GM12875 (cell line): ENCODE measurements around the gene THSD8.
"Not testable (repeated sequence)": the region's sequence is repeated elsewhere in the genome, so short reads cannot be mapped to it uniquely, and the experiment has no call there.

Source experiments
- H3K4me3 ChIP-seq: one replicate; pipeline ENCODE4 v1.5.1; 2011; ENCODE audit warnings: low read depth, low read length, control low read depth
- TF ChIP-seq, protein P1 (sequence below): IDR thresholded peaks from 2 replicates; pipeline ENCODE4 v1.5.1; 2011; ENCODE audit warnings: low read depth, mild to moderate bottlenecking, control low read depth, inconsistent platforms, low read length, moderate library complexity, borderline replicate concordance; ENCODE audit not compliant: insufficient read depth

Gene THSD8

DNA sequence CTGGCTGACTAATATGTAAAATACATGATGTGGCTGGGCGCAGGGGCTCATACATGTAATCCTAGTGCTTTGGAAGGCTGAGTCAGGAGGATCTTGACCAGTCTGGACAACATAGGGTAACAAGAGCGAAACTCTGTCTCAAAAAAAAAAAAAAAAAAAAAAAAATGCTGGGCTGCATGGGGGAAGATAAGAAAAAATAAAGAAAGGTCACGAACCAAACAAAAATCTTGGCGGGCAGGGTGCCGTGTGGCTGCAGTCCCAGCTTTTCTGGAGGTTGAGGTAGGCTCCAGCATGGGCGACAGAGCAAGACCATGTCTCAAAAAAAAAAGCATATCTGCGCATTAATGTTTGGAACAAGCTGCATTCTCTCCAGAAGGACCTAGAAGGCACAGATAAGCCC is 13.2 kb downstream of the THSD8 start:
- H3K4me3 ChIP-seq = no peak overlapping the region
- TF ChIP-seq, protein P1, sequence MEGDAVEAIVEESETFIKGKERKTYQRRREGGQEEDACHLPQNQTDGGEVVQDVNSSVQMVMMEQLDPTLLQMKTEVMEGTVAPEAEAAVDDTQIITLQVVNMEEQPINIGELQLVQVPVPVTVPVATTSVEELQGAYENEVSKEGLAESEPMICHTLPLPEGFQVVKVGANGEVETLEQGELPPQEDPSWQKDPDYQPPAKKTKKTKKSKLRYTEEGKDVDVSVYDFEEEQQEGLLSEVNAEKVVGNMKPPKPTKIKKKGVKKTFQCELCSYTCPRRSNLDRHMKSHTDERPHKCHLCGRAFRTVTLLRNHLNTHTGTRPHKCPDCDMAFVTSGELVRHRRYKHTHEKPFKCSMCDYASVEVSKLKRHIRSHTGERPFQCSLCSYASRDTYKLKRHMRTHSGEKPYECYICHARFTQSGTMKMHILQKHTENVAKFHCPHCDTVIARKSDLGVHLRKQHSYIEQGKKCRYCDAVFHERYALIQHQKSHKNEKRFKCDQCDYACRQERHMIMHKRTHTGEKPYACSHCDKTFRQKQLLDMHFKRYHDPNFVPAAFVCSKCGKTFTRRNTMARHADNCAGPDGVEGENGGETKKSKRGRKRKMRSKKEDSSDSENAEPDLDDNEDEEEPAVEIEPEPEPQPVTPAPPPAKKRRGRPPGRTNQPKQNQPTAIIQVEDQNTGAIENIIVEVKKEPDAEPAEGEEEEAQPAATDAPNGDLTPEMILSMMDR = no peak

DNA sequence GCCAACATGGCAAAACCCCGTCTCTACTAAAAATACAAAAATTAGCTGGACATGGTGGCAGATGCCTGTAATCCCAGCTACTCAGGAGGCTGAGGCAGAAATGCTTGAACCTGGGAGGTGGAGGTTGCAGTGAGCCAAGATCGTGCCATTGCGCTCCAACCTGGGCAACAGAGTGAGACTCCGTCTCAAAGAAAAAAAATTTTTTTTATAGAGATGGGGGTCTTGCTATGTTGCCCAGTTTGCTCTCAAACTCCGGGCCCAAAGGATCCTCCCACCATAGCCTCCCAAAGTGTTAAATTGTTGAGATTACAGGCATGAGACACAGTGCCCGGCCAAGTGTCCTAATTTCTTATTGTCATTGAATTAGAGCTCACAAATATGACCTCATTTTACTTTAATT is 15.3 kb downstream of the THSD8 start:
- H3K4me3 ChIP-seq = not testable (repeated sequence)

DNA sequence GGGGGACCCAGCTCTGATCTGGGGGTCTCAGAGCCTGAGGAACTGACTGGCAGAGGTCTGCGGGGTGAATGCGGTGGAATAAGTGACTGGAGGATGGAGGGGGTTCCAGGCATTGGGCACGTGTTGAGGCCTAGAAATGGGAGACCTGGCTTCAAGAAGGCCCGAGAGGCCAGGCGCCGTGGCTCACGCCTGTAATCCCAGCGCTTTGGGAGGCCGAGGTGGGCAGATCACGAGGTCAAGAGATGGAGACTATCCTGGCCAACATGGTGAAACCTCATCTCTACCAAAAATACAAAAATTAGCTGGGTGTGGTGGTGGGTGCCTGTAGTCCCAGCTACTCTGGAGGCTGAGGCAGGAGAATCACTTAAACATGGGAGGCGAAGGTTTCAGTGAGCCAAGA is 15.9 kb downstream of the THSD8 start:
- not testable (repeated sequence) for H3K4me3 ChIP-seq

DNA sequence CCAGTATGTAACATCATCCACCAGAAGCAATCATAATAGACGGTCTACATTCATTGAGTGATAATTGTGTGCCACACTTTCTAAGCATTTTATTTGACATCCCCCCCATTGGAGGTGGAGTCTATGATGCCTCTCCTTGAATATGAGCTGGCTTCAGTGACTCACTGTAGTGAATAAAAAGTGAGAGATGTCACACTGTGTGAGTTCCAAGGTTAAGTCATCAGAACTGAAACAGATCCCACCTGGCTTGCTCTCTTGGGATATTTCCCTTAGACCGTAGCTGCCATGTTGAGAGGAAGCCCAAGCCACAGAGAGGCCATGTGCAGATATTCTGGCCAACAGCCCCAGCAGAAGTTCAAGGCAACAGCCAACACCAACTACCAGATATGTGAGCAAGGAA is 19.9 kb downstream of the THSD8 start:
- no peak overlapping the region for H3K4me3 ChIP-seq
- TF ChIP-seq, protein P1 = no peak

DNA sequence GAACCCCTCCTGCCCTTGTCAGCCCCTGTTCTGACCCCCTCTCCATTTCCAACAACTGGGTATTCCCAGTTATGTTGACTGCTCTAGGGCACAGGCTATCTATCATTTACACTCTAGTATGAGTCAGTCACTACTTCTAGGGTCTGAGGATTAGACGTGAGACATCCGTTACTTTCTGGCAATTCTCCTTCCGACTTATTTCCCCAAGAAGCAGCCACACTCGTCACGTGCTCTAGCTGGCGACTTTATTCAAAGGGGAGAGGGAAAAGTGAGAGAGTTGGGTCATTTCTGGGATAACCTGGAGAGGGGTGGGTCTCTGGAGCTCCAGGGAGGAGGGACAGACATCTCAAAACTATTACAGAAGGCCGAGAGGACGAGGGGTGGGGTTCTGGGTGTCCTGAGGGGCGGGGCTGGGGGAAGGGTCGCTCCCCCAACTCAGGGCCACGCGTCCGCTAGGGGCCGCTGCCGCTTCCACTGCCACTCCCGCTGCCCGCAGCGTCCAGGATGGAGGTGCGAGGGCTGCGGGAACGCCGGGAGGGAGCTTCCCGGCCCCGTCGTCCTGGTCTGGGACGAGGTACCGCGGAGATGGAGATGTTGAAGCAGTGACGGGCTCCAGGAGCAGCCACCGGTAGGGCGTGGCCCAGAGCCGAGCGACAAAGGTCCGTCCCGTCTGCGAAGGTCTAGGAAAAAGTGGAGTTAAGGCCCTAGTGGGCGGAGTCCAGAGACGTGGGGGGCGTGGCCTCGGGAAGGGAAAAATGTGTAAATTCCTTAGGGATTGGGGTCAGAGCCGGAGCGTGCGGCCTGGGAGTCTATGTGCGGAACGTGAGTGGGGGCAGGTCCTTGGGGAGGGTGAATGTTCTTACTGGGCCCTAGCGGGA is 23.6 kb downstream of the THSD8 start:
- no peak overlapping the region for H3K4me3 ChIP-seq
- TF ChIP-seq, protein P1 = peak; percentile 45; the same call in 1 of the 2 replicates

DNA sequence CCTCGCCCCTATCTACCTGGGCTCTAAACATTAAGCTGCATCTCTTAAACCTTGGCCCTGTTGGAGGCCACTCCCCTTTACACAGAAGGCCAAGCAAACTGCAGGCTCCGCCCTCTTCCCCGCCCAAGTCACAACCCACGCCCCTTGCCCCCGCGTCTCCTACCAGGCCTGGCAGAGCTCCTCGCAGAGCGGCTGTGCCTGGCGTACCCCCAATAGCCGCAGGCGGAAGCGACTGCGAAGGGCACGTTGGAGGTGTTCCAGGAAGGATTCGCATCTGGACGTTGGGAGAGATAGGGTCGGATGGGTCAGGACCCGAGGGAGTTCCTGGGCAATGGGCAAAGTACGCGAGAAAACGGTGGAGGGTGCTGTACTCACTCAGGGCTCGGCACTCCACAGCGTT is 26.6 kb downstream of the THSD8 start:
- no peak overlapping the region for H3K4me3 ChIP-seq
- TF ChIP-seq, protein P1 = no peak

DNA sequence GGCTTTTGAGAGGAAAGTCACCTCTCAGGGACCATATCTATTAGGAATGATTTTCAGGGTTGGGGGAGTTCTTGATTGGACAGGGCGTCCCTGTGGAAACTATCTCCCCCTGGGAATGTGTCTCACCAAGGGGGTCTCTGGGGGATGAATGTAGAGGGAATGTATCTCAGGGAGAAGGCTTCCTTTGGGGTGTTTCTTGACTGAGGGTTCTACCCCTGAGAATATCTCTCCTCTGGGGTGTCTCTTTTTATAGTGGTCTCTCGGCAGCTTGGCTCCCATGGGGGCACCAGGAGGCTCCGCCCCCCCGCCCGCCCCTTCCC is 31.5 kb downstream of the THSD8 start:
- no peak overlapping the region for H3K4me3 ChIP-seq
- TF ChIP-seq, protein P1 = no peak

DNA sequence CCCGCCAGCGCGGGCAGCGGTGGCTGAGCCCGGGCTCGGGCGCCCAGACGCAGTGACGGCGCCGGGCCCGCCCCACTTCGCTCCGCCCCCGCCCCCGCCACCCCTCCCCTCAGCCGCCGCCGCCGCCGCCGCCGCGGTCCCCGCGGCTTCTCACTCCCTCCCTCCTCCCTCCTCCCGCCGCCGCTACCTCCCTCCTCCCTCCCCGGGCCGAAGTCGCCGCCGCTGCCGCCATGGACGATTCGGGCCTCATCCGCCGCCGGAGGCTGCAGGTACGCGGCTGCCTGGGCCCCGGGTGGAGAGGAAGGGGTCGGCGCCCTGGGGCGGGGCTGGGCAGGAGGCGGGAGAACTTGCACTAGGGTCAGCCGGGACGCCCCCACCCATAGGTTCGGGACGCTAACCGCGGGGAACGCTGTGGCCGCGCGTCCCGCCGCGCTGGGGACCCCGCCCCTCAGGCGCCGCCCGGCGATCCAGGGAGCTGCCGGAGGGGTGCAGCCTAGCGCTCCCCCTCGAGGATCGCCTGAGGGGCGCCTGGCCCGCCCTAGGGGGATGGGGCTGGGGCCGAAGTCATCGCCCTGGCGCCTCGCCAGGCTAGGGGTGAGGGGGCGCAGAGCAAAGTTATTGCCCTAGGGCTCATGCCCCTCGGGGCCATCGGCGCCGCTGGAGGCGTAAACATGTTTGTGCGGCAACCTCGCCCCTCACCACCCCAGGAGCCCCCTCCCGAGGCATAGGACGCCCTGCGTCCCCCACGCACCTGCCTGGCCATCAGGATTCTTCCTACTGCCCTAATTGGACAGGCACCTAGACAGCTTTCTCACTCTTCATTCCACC is 32.1 kb downstream of the THSD8 start:
- TF ChIP-seq, protein P1 = no peak
- peak overlapping the region; percentile 24 for H3K4me3 ChIP-seq
